ENCODE measurements around the gene CEP95. TPM values are rescaled to one million over a fixed set of nuclear protein-coding genes. Genes with fewer than 3 reads are reported as not detected.

Gene CEP95
- total RNA-seq, 1 donor from 2014 or later = 25.2 TPM

GRCh38 chr17:64515419-64515818, 8.6 kb downstream of the CEP95 start:
- DNase-seq (ENCODE audit: extremely low read depth, low read depth, low spot score) = no peak

- no peak for DNase-seq (ENCODE audit: extremely low read depth, low read depth, low spot score)
These were observed 9.1 kb downstream of the CEP95 start for GRCh38 chr17:64515829-64516228.

GRCh38 chr17:64519601-64520000, 12.8 kb downstream of the CEP95 start:
- no peak for DNase-seq (ENCODE audit: extremely low read depth, low read depth, low spot score)

- DNase-seq (ENCODE audit: extremely low read depth, low read depth, low spot score) = no peak
These were observed 13.6 kb downstream of the CEP95 start for GRCh38 chr17:64520359-64520758.

- no peak for DNase-seq (ENCODE audit: extremely low read depth, low read depth, low spot score)
These were observed 21.1 kb downstream of the CEP95 start for GRCh38 chr17:64527914-64528313.

- no peak for DNase-seq (ENCODE audit: extremely low read depth, low read depth, low spot score)
These were observed 22.4 kb downstream of the CEP95 start for GRCh38 chr17:64529221-64529620.

GRCh38 chr17:64531955-64532371, 25.2 kb downstream of the CEP95 start:
- no peak for DNase-seq (ENCODE audit: extremely low read depth, low read depth, low spot score)

GRCh38 chr17:64532409-64532808, 25.6 kb downstream of the CEP95 start:
- no peak for DNase-seq (ENCODE audit: extremely low read depth, low read depth, low spot score)

GRCh38 chr17:64533784-64534183, 27.0 kb downstream of the CEP95 start:
- no peak for DNase-seq (ENCODE audit: extremely low read depth, low read depth, low spot score)

- DNase-seq (ENCODE audit: extremely low read depth, low read depth, low spot score) = no peak
These were observed 27.4 kb downstream of the CEP95 start for GRCh38 chr17:64534187-64534586.

GRCh38 chr17:64535357-64535756, 28.6 kb downstream of the CEP95 start:
- no peak for DNase-seq (ENCODE audit: extremely low read depth, low read depth, low spot score)

- no peak for DNase-seq (ENCODE audit: extremely low read depth, low read depth, low spot score)
These were observed 30.1 kb downstream of the CEP95 start for GRCh38 chr17:64536913-64537312.

- DNase-seq (ENCODE audit: extremely low read depth, low read depth, low spot score) = no peak
These were observed 30.7 kb downstream of the CEP95 start for GRCh38 chr17:64537488-64537887.

- DNase-seq (ENCODE audit: extremely low read depth, low read depth, low spot score) = no peak
These were observed 31.8 kb downstream of the CEP95 start for GRCh38 chr17:64538508-64539130.

GRCh38 chr17:64540118-64540776, 33.5 kb downstream of the CEP95 start:
- DNase-seq (ENCODE audit: extremely low read depth, low read depth, low spot score) = no peak

GRCh38 chr17:64544742-64545141, 38.0 kb downstream of the CEP95 start:
- no peak for DNase-seq (ENCODE audit: extremely low read depth, low read depth, low spot score)

GRCh38 chr17:64546716-64547115, 39.9 kb downstream of the CEP95 start:
- DNase-seq (ENCODE audit: extremely low read depth, low read depth, low spot score) = no peak

GRCh38 chr17:64547319-64547718, 40.5 kb downstream of the CEP95 start:
- no peak for DNase-seq (ENCODE audit: extremely low read depth, low read depth, low spot score)

- no peak for DNase-seq (ENCODE audit: extremely low read depth, low read depth, low spot score)
These were observed 44.7 kb downstream of the CEP95 start for GRCh38 chr17:64551461-64551860.

- DNase-seq (ENCODE audit: extremely low read depth, low read depth, low spot score) = no peak
These were observed 47.4 kb downstream of the CEP95 start for GRCh38 chr17:64554028-64554637.

- no peak for DNase-seq (ENCODE audit: extremely low read depth, low read depth, low spot score)
These were observed 48.5 kb downstream of the CEP95 start for GRCh38 chr17:64555281-64555680.

GRCh38 chr17:64564098-64564497, 57.3 kb downstream of the CEP95 start:
- DNase-seq (ENCODE audit: extremely low read depth, low read depth, low spot score) = no peak

All from glomerular endothelial cell (primary cell).